ENCODE data around the gene ZSWIM8. TPM values are rescaled to one million over a fixed set of nuclear protein-coding genes. Genes with fewer than 3 reads are reported as not detected.

Gene ZSWIM8
- polyA plus RNA-seq, 1 donor (not counting 4 experiments of a cell fraction or from before 2014, with no cell fraction given), result 34.2 TPM

DNA sequence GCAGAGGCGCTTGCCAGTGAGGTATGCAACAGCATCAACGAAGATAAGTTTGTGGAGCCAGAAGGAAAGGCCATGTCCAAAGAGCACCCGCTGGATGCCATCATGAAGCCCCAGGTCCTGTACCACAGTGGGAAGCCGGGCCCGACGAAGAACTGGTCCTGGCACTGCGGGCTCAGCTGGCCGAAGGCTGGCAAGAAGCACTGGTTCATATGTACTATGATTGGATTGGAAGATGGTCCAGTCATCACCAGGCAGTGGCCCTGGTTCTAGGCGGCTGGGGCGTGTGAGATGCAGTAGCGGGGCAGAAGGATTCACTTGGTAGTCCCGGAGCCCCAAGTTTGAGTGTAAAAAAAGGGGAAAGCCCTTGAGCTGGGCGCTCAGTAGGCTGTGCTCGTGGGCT, 22.1 kb downstream of the ZSWIM8 start:
- Histone ChIP-seq H3K4me2 (ENCODE audit: control insufficient read depth, extremely low read depth, insufficient read depth, low read depth, low read length) (no peak overlapping the region), H3K4me3 (ENCODE audit: control insufficient read depth in 2 of 3, extremely low read depth in 1 of 3, insufficient read depth in 2 of 3, low read depth in 1 of 3, low read length in 3 of 3) (no peak overlapping the region), H3K27ac (ENCODE audit: control insufficient read depth, insufficient read depth, low read length) (no peak overlapping the region), H3K36me3 (ENCODE audit: control insufficient read depth in 2 of 2, extremely low read depth in 1 of 2, insufficient read depth in 2 of 2, low read length in 2 of 2) (peaks cover 24 to 38% of the 10 kb centered on the region in 2 experiments), H4K20me1 (ENCODE audit: control insufficient read depth, extremely low read depth, insufficient read depth, low read length) (no peaks in the 10 kb centered on the region), H3K4me1 (ENCODE audit: control insufficient read depth, extremely low read depth, insufficient read depth, low read length) (no peaks in the 10 kb centered on the region), H3K9ac (ENCODE audit: control insufficient read depth, extremely low read depth, insufficient read depth, low read length) (no peak overlapping the region), H3K9me1 (ENCODE audit: control insufficient read depth, extremely low read depth, insufficient read depth, low read length) (no peaks in the 10 kb centered on the region), H3K27me3 (ENCODE audit: control insufficient read depth, extremely low read depth, insufficient read depth, low read length) (no peaks in the 10 kb centered on the region), H2AFZ (ENCODE audit: control insufficient read depth, low read length) (no peak overlapping the region), H3K9me3 (ENCODE audit: control insufficient read depth, low read depth, low read length) (no peaks in the 10 kb centered on the region), H3K79me2 (ENCODE audit: control insufficient read depth, insufficient read depth, low read length) (peaks cover 3% of the 10 kb centered on the region)
- TF ChIP-seq CTCF (optimal IDR thresholded peaks at IDR 0.05 in 1 of 3, IDR thresholded peaks at IDR 0.05 in 1 of 3, conservative IDR thresholded peaks at IDR 0.05 in 1 of 3; ENCODE audit: extremely low read depth in 1 of 3, insufficient read depth in 2 of 3, low read length in 3 of 3) (no peak), EZH2 (IDR thresholded peaks at IDR 0.05; ENCODE audit: low read length) (no peak)
- dilution Hi-C loops (cut with MboI; ENCODE audit: extremely low pct_ligation_motif_present, low sequenced_read_pairs), result no loop called here
- DNase-seq (ENCODE audit: low read depth, low spot score) (no peak), FAIRE-seq (no peak)

DNA sequence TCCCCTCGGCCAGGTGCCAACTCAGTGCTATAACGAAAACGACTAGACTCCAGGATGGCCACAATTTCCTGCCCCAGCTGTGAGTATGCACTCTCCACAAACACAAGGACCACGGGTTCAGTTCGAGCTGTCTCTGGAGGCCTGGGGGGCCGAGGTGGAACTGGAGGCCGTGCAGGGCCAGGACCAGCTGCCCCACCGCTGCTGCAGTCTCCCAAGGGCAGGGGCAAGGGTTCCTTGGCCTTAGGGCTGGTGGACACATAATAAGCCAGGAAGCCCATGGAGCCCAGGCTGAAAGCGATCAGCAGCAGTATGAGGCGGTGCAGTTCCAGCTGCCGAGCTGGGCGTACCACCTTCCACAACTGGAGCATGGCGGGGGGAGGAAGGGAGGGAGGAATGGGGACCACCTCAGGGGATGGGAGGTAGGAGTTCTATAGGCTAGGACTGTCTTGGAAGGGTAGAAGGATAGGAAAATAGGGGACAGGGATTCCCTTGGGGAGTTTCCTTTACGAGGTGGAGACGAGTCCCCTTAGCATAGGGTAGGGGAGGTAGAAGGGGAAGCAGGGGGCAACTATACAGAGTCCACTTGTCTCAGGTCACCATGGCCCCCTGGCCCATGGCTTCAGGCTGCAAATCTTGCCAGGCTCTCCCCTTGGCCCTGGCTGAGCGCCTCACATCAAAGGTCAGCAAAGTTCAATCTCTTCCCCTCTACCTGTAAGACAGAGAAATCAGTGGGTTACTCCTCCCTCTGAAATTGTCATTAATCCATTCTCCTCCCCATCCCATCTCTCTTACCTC, 22.8 kb downstream of the ZSWIM8 start:
- H3K79me2 ChIP-seq (ENCODE audit: control insufficient read depth, insufficient read depth, low read length), result peaks cover 3% of the 10 kb centered on the region
- no peak for TF ChIP-seq EZH2 (IDR thresholded peaks at IDR 0.05; ENCODE audit: low read length)
- no peak for TF ChIP-seq CTCF (optimal IDR thresholded peaks at IDR 0.05 in 1 of 3, IDR thresholded peaks at IDR 0.05 in 1 of 3, conservative IDR thresholded peaks at IDR 0.05 in 1 of 3; ENCODE audit: extremely low read depth in 1 of 3, insufficient read depth in 2 of 3, low read length in 3 of 3)

More for the DNA sequence above, 22.8 kb downstream of the ZSWIM8 start:
- H3K9ac ChIP-seq (ENCODE audit: control insufficient read depth, extremely low read depth, insufficient read depth, low read length), result no peak overlapping the region
- no peaks in the 10 kb centered on the region for H3K4me1 ChIP-seq (ENCODE audit: control insufficient read depth, extremely low read depth, insufficient read depth, low read length)
- no peak overlapping the region for H3K27ac ChIP-seq (ENCODE audit: control insufficient read depth, insufficient read depth, low read length)
- no peaks in the 10 kb centered on the region for H4K20me1 ChIP-seq (ENCODE audit: control insufficient read depth, extremely low read depth, insufficient read depth, low read length)
- dilution Hi-C loops (cut with MboI; ENCODE audit: extremely low pct_ligation_motif_present, low sequenced_read_pairs), result no loop called here
- H3K9me1 ChIP-seq (ENCODE audit: control insufficient read depth, extremely low read depth, insufficient read depth, low read length), result no peaks in the 10 kb centered on the region
- FAIRE-seq, result no peak
- DNase-seq (ENCODE audit: low read depth, low spot score), result no peak
- no peaks in the 10 kb centered on the region for H3K27me3 ChIP-seq (ENCODE audit: control insufficient read depth, extremely low read depth, insufficient read depth, low read length)
- H3K4me3 ChIP-seq (ENCODE audit: control insufficient read depth in 2 of 3, extremely low read depth in 1 of 3, insufficient read depth in 2 of 3, low read depth in 1 of 3, low read length in 3 of 3), result no peak overlapping the region
- H2AFZ ChIP-seq (ENCODE audit: control insufficient read depth, low read length), result no peak overlapping the region
- no peaks in the 10 kb centered on the region for H3K9me3 ChIP-seq (ENCODE audit: control insufficient read depth, low read depth, low read length)
- peaks cover 20 to 31% of the 10 kb centered on the region in 2 experiments for H3K36me3 ChIP-seq (ENCODE audit: control insufficient read depth in 2 of 2, extremely low read depth in 1 of 2, insufficient read depth in 2 of 2, low read length in 2 of 2)
- no peak overlapping the region for H3K4me2 ChIP-seq (ENCODE audit: control insufficient read depth, extremely low read depth, insufficient read depth, low read depth, low read length)
